Stimulated activated CD4-positive, alpha-beta T cell treated with anti-CD3 and anti-CD28 coated beads, Interleukin-12 subunit alpha, Interleukin-12 subunit beta, amount 100 ng/mL, for 4 hours (primary cell): ENCODE results near the gene NASP.

Experiments used
- DNase-seq: peaks from one replicate; pipeline ENCODE4 v3.0.0-alpha.2; 2020

Gene NASP

GRCh38 chr1:45621895-45622523 is 38.2 kb downstream of the NASP start:
- no peak for DNase-seq

- no peak for DNase-seq
These were observed 38.9 kb downstream of the NASP start for GRCh38 chr1:45622524-45623394.

GRCh38 chr1:45623972-45624371 is 40.1 kb downstream of the NASP start, which contains the start of gene CCDC17:
Gene CCDC17 (minus strand): TSS chr1:45624054. CDS start chr1:45623909, 145 bp downstream.
- no peak for DNase-seq

GRCh38 chr1:45629035-45629434 is 45.2 kb downstream of the NASP start:
- DNase-seq: no peak

GRCh38 chr1:45630429-45630828 is 46.6 kb downstream of the NASP start:
- DNase-seq: no peak

GRCh38 chr1:45635211-45635610 is 51.4 kb downstream of the NASP start:
- DNase-seq: no peak

- no peak for DNase-seq
These were observed 56.5 kb downstream of the NASP start for GRCh38 chr1:45640293-45640692.

GRCh38 chr1:45643321-45643720 is 59.5 kb downstream of the NASP start:
- DNase-seq: no peak

- DNase-seq: no peak
These were observed 60.1 kb downstream of the NASP start for GRCh38 chr1:45643978-45644377.

GRCh38 chr1:45644661-45645060 is 60.8 kb downstream of the NASP start:
- no peak for DNase-seq

GRCh38 chr1:45647248-45648021 is 63.6 kb downstream of the NASP start:
- DNase-seq: no peak

GRCh38 chr1:45654540-45655280 is 70.9 kb downstream of the NASP start:
- no peak for DNase-seq

- no peak for DNase-seq
These were observed 72.9 kb downstream of the NASP start for GRCh38 chr1:45656573-45657226.

- no peak for DNase-seq
These were observed 74.3 kb downstream of the NASP start for GRCh38 chr1:45658171-45658570.

GRCh38 chr1:45659222-45659621 is 75.4 kb downstream of the NASP start:
- no peak for DNase-seq

GRCh38 chr1:45660336-45660735 is 76.5 kb downstream of the NASP start:
- DNase-seq: no peak

GRCh38 chr1:45666836-45667235 is 83.0 kb downstream of the NASP start:
- no peak for DNase-seq

GRCh38 chr1:45667321-45668111 is 83.7 kb downstream of the NASP start:
- DNase-seq: no peak
